ENCODE measurements around the gene CNST.

GRCh38 chr1:246592695-246593094, 26.4 kb downstream of the CNST start:
- TF ChIP-seq SIN3A (IDR thresholded peaks at IDR 0.05; ENCODE audit: borderline replicate concordance, insufficient read depth, low read length), result no peak
- TF ChIP-seq TAF1 (IDR thresholded peaks at IDR 0.05; ENCODE audit: borderline replicate concordance, insufficient read depth, low read length), result no peak
- no peak for TF ChIP-seq FOXP2 (optimal IDR thresholded peaks at IDR 0.05; ENCODE audit: borderline replicate concordance, extremely low read depth, extremely low read length, insufficient read depth)
- no peak for TF ChIP-seq POLR2AphosphoS5 (IDR thresholded peaks at IDR 0.05; ENCODE audit: low read depth, low read length)
- TF ChIP-seq, protein P1, sequence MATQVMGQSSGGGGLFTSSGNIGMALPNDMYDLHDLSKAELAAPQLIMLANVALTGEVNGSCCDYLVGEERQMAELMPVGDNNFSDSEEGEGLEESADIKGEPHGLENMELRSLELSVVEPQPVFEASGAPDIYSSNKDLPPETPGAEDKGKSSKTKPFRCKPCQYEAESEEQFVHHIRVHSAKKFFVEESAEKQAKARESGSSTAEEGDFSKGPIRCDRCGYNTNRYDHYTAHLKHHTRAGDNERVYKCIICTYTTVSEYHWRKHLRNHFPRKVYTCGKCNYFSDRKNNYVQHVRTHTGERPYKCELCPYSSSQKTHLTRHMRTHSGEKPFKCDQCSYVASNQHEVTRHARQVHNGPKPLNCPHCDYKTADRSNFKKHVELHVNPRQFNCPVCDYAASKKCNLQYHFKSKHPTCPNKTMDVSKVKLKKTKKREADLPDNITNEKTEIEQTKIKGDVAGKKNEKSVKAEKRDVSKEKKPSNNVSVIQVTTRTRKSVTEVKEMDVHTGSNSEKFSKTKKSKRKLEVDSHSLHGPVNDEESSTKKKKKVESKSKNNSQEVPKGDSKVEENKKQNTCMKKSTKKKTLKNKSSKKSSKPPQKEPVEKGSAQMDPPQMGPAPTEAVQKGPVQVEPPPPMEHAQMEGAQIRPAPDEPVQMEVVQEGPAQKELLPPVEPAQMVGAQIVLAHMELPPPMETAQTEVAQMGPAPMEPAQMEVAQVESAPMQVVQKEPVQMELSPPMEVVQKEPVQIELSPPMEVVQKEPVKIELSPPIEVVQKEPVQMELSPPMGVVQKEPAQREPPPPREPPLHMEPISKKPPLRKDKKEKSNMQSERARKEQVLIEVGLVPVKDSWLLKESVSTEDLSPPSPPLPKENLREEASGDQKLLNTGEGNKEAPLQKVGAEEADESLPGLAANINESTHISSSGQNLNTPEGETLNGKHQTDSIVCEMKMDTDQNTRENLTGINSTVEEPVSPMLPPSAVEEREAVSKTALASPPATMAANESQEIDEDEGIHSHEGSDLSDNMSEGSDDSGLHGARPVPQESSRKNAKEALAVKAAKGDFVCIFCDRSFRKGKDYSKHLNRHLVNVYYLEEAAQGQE (IDR thresholded peaks at IDR 0.05; ENCODE audit: insufficient read depth in 1 of 2, low read depth in 2 of 2, low read length in 2 of 2), result no peak
